Amygdala (tissue), 56 donors: ENCODE results near the gene ZNF264.
"Not testable (repeated sequence)": the region's sequence is repeated elsewhere in the genome, so short reads cannot be mapped to it uniquely, and the experiment has no call there.

Experiments
- DNase-seq, 56 donors: peaks; one replicate each; lab custom pipeline; 2025; lab: John Stamatoyannopoulos, UW

ZNF264 gene

GRCh38 chr19:57191141-57192076 is at the start of gene ZNF264:
ZNF264 (plus strand) TSS chr19:57191500; CDS start chr19:57191914, 414 bp downstream.
- DNase-seq: peak; percentile 25 to 92 (median 77)

- no peak for DNase-seq
Measured at GRCh38 chr19:57141699-57142098, 49.6 kb upstream of the ZNF264 start.

GRCh38 chr19:57152921-57153320 is 38.4 kb upstream of the ZNF264 start:
- DNase-seq: no peak

- no peak for DNase-seq
Measured at GRCh38 chr19:57161985-57162539, 29.2 kb upstream of the ZNF264 start.

GRCh38 chr19:57165846-57166245 is 25.5 kb upstream of the ZNF264 start:
- DNase-seq: no peak

GRCh38 chr19:57167385-57167784 is 23.9 kb upstream of the ZNF264 start, which contains the start of gene DUXA:
DUXA (minus strand) TSS chr19:57167485; CDS start chr19:57167443, 42 bp downstream.
- DNase-seq: no peak

- DNase-seq: peak in 40 of 56 donors; percentile 0 to 37 (median 12)
Measured at GRCh38 chr19:57171551-57172081, 19.7 kb upstream of the ZNF264 start.

GRCh38 chr19:57190301-57190700 is 999 bp upstream of the ZNF264 start:
- DNase-seq: no peak

GRCh38 chr19:57192077-57192420 is 749 bp downstream of the ZNF264 start:
- DNase-seq: peak in 1 of 56 donors; percentile 22

- DNase-seq: no peak
Measured at GRCh38 chr19:57192993-57193392, 1.7 kb downstream of the ZNF264 start.

- DNase-seq: not testable (repeated sequence)
Measured at GRCh38 chr19:57197874-57198273, 6.6 kb downstream of the ZNF264 start.

GRCh38 chr19:57202160-57202559 is 10.9 kb downstream of the ZNF264 start:
- no peak for DNase-seq

- peak in 1 of 56 donors; percentile 3 for DNase-seq
Measured at GRCh38 chr19:57210381-57210780, 19.1 kb downstream of the ZNF264 start.

- no peak for DNase-seq
Measured at GRCh38 chr19:57212109-57212508, 20.8 kb downstream of the ZNF264 start.

GRCh38 chr19:57227502-57227901 is 36.2 kb downstream of the ZNF264 start:
- DNase-seq: no peak

- no peak for DNase-seq
Measured at GRCh38 chr19:57231686-57232085, 40.4 kb downstream of the ZNF264 start.

GRCh38 chr19:57233207-57233606 is 41.9 kb downstream of the ZNF264 start:
- no peak for DNase-seq

GRCh38 chr19:57239982-57240310 is 48.6 kb downstream of the ZNF264 start:
- no peak for DNase-seq

- peak; percentile 60 to 96 (median 90) for DNase-seq
Measured at GRCh38 chr19:57240311-57241090, 49.2 kb downstream of the ZNF264 start, which contains the start of gene ZNF805. ZNF805 (plus strand) TSS chr19:57240632; CDS start chr19:57240892, 260 bp downstream.

- peak in 7 of 56 donors; percentile 1 to 25 (median 5) for DNase-seq
Measured at GRCh38 chr19:57241176-57241575, 49.9 kb downstream of the ZNF264 start.

GRCh38 chr19:57242821-57243220 is 51.5 kb downstream of the ZNF264 start:
- no peak for DNase-seq
